ENCODE measurements around the gene ADAMTS12.

- no peak for TF ChIP-seq CTCF (conservative IDR thresholded peaks at IDR 0.05)
- TF ChIP-seq ZFX (IDR thresholded peaks at IDR 0.05): no peak
Observed at GRCh38 chr5:33832404-33833236, 59.2 kb downstream of the ADAMTS12 start.
